Astrocyte (in vitro differentiated cells and primary cell): ENCODE measurements around the gene CORIN. TPM values are rescaled to one million over a fixed set of nuclear protein-coding genes. Genes with fewer than 3 reads are reported as not detected.

ENCODE experiments used
- DNase-seq: peaks from one replicate; pipeline ENCODE4 v3.0.0-alpha.2; 2010; ENCODE audit warnings: low read depth
- FAIRE-seq: peaks from 2 replicates; lab custom pipeline; 2011; peaks lifted over from hg19 to GRCh38; lab: Jason Lieb, UNC
- H2AFZ ChIP-seq: 2 replicates; pipeline ENCODE4 v1.6.0; 2012; ENCODE audit warnings: low read depth, low read length, inconsistent platforms
- H3K27ac ChIP-seq: 2 replicates; pipeline ENCODE4 v1.5.1; 2011; ENCODE audit warnings: low read depth, low read length, inconsistent platforms
- H3K27me3 ChIP-seq: 2 replicates; pipeline ENCODE4 v1.6.0; 2011; ENCODE audit warnings: low read length, inconsistent platforms; ENCODE audit not compliant: insufficient read depth
- H3K36me3 ChIP-seq: 2 replicates; pipeline ENCODE4 v1.5.1; 2011; ENCODE audit warnings: low read length, inconsistent platforms; ENCODE audit not compliant: insufficient read depth
- H3K4me1 ChIP-seq: 2 replicates; pipeline ENCODE4 v1.5.1; 2011; ENCODE audit warnings: low read length, inconsistent platforms; ENCODE audit not compliant: insufficient read depth
- H3K4me2 ChIP-seq: 2 replicates; pipeline ENCODE4 v1.6.0; 2012; ENCODE audit warnings: low read length, inconsistent platforms
- H3K4me3 ChIP-seq: 2 replicates; pipeline ENCODE4 v1.5.1; 2011; ENCODE audit warnings: low read depth, mild to moderate bottlenecking, low read length, inconsistent platforms; ENCODE audit not compliant: insufficient read depth
- H3K79me2 ChIP-seq: 2 replicates; pipeline ENCODE4 v1.6.0; 2012; ENCODE audit warnings: mild to moderate bottlenecking, low read length, inconsistent platforms; ENCODE audit not compliant: insufficient read depth
- H3K9ac ChIP-seq: 2 replicates; pipeline ENCODE4 v1.6.0; 2012; ENCODE audit warnings: mild to moderate bottlenecking, low read length, inconsistent platforms
- H3K9me3 ChIP-seq: 2 replicates; pipeline ENCODE4 v1.5.1; 2012; ENCODE audit warnings: low read depth, mild to moderate bottlenecking, low read length, inconsistent platforms; ENCODE audit not compliant: insufficient read depth
- H4K20me1 ChIP-seq: 2 replicates; pipeline ENCODE4 v1.6.0; 2012; ENCODE audit warnings: low read length, inconsistent platforms; ENCODE audit not compliant: insufficient read depth
- H3K27ac Mint-ChIP-seq: one replicate; pipeline ENCODE4 v1.8.0; 2021; ENCODE audit warnings: mild to moderate bottlenecking, mixed read lengths; ENCODE audit not compliant: unreplicated experiment
- H3K27me3 Mint-ChIP-seq: one replicate; pipeline ENCODE4 v1.8.0; 2021; ENCODE audit warnings: low read depth, mixed read lengths; ENCODE audit not compliant: unreplicated experiment
- H3K36me3 Mint-ChIP-seq: one replicate; pipeline ENCODE4 v1.8.0; 2021; ENCODE audit warnings: low read depth, mixed read lengths; ENCODE audit not compliant: unreplicated experiment
- H3K4me1 Mint-ChIP-seq: one replicate; pipeline ENCODE4 v1.8.0; 2021; ENCODE audit warnings: low read depth, mixed read lengths; ENCODE audit not compliant: unreplicated experiment
- H3K4me3 Mint-ChIP-seq: one replicate; pipeline ENCODE4 v1.8.0; 2021; ENCODE audit warnings: mild to moderate bottlenecking, moderate library complexity, mixed read lengths; ENCODE audit not compliant: unreplicated experiment
- H3K9me3 Mint-ChIP-seq: one replicate; pipeline ENCODE4 v1.8.0; 2021; ENCODE audit warnings: mild to moderate bottlenecking, mixed read lengths; ENCODE audit not compliant: unreplicated experiment
- CTCF ChIP-seq: IDR thresholded peaks from 2 replicates; pipeline ENCODE4 v1.5.1; 2011; ENCODE audit warnings: low read depth, mild to moderate bottlenecking, inconsistent platforms, low read length, moderate library complexity; ENCODE audit not compliant: insufficient read depth
- EZH2 ChIP-seq: IDR thresholded peaks from 2 replicates; pipeline ENCODE4 v1.6.1; 2012; ENCODE audit warnings: mild to moderate bottlenecking, low read length, inconsistent platforms; ENCODE audit not compliant: insufficient read depth
- total RNA-seq: library from RNA; stranded (reverse); gene quantifications from 2 replicates; pipeline ENCODE4 v1.2.1, GENCODE V29; 2021

Gene CORIN
- total RNA-seq, 1 donor from 2014 or later = 0.20 TPM

GRCh38 chr4:47717188-47717587 is 120.7 kb downstream of the CORIN start:
- H3K4me1 ChIP-seq = no peaks in the 10 kb centered on the region
- H3K9me3 Mint-ChIP-seq = no peaks in the 10 kb centered on the region
- no peaks in the 10 kb centered on the region for H3K36me3 ChIP-seq
- no peaks in the 10 kb centered on the region for H3K9me3 ChIP-seq
- H3K36me3 Mint-ChIP-seq = no peaks in the 10 kb centered on the region
- H3K4me3 ChIP-seq = no peak overlapping the region
- H3K4me3 Mint-ChIP-seq = no peak overlapping the region
- no peak overlapping the region for H3K9ac ChIP-seq
- no peaks in the 10 kb centered on the region for H3K79me2 ChIP-seq
- peaks cover 2% of the 10 kb centered on the region for H3K27me3 ChIP-seq
- TF ChIP-seq EZH2 (no peak), CTCF (no peak)
- no peak for DNase-seq
- H3K27ac Mint-ChIP-seq = no peak overlapping the region
- FAIRE-seq = no peak
- H3K27me3 Mint-ChIP-seq = no peaks in the 10 kb centered on the region
- no peaks in the 10 kb centered on the region for H4K20me1 ChIP-seq
- no peak overlapping the region for H3K27ac ChIP-seq
- H3K4me1 Mint-ChIP-seq = peaks cover 4% of the 10 kb centered on the region
- H2AFZ ChIP-seq = no peak overlapping the region
- no peak overlapping the region for H3K4me2 ChIP-seq

GRCh38 chr4:47715716-47716416 is 122.0 kb downstream of the CORIN start:
- peaks cover 4% of the 10 kb centered on the region for H3K4me1 Mint-ChIP-seq
- Histone ChIP-seq H2AFZ (no peak overlapping the region), H3K9me3 (no peaks in the 10 kb centered on the region), H3K4me2 (no peak overlapping the region), H3K27me3 (peaks cover 2% of the 10 kb centered on the region), H3K4me3 (no peak overlapping the region), H4K20me1 (no peaks in the 10 kb centered on the region), H3K27ac (no peak overlapping the region), H3K36me3 (no peaks in the 10 kb centered on the region), H3K79me2 (no peaks in the 10 kb centered on the region), H3K4me1 (no peaks in the 10 kb centered on the region), H3K9ac (no peak overlapping the region)
- H3K36me3 Mint-ChIP-seq = no peaks in the 10 kb centered on the region
- no peak for FAIRE-seq
- H3K27me3 Mint-ChIP-seq = peaks cover 2% of the 10 kb centered on the region
- no peak overlapping the region for H3K4me3 Mint-ChIP-seq
- no peak for DNase-seq
- no peaks in the 10 kb centered on the region for H3K9me3 Mint-ChIP-seq
- no peak overlapping the region for H3K27ac Mint-ChIP-seq
- TF ChIP-seq EZH2 (no peak), CTCF (no peak)

- Histone ChIP-seq H3K27ac (no peak overlapping the region), H3K9ac (no peak overlapping the region), H3K4me1 (no peaks in the 10 kb centered on the region), H2AFZ (no peak overlapping the region), H3K4me2 (no peak overlapping the region), H3K4me3 (no peak overlapping the region), H3K9me3 (no peaks in the 10 kb centered on the region), H3K27me3 (peaks cover 2% of the 10 kb centered on the region), H3K79me2 (no peaks in the 10 kb centered on the region), H3K36me3 (no peaks in the 10 kb centered on the region), H4K20me1 (no peaks in the 10 kb centered on the region)
- no peak overlapping the region for H3K4me3 Mint-ChIP-seq
- no peak overlapping the region for H3K27ac Mint-ChIP-seq
- no peaks in the 10 kb centered on the region for H3K36me3 Mint-ChIP-seq
- FAIRE-seq (no peak), DNase-seq (no peak)
- TF ChIP-seq EZH2 = no peak
- TF ChIP-seq CTCF = no peak
- H3K27me3 Mint-ChIP-seq = peaks cover 2% of the 10 kb centered on the region
- H3K4me1 Mint-ChIP-seq = peaks cover 4% of the 10 kb centered on the region
- H3K9me3 Mint-ChIP-seq = no peaks in the 10 kb centered on the region
Measured at GRCh38 chr4:47714269-47714668, 123.6 kb downstream of the CORIN start.
